Measurements from ENCODE around the gene NOL7.

- no peak for TF ChIP-seq JUN (IDR thresholded peaks at IDR 0.05; ENCODE audit: borderline replicate concordance, insufficient read depth, insufficient read length, low read depth)
- TF ChIP-seq, protein P1, sequence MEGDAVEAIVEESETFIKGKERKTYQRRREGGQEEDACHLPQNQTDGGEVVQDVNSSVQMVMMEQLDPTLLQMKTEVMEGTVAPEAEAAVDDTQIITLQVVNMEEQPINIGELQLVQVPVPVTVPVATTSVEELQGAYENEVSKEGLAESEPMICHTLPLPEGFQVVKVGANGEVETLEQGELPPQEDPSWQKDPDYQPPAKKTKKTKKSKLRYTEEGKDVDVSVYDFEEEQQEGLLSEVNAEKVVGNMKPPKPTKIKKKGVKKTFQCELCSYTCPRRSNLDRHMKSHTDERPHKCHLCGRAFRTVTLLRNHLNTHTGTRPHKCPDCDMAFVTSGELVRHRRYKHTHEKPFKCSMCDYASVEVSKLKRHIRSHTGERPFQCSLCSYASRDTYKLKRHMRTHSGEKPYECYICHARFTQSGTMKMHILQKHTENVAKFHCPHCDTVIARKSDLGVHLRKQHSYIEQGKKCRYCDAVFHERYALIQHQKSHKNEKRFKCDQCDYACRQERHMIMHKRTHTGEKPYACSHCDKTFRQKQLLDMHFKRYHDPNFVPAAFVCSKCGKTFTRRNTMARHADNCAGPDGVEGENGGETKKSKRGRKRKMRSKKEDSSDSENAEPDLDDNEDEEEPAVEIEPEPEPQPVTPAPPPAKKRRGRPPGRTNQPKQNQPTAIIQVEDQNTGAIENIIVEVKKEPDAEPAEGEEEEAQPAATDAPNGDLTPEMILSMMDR (IDR thresholded peaks at IDR 0.05; ENCODE audit: extremely low read depth in 1 of 2, insufficient read depth in 1 of 2, low read depth in 1 of 2, low read length in 2 of 2) = no peak
- no peak for TF ChIP-seq POLR2A (IDR thresholded peaks at IDR 0.05; ENCODE audit: low read depth, low read length)
- no peak for TF ChIP-seq MAX (IDR thresholded peaks at IDR 0.05; ENCODE audit: insufficient read depth, insufficient read length)
- TF ChIP-seq POLR2AphosphoS5 (IDR thresholded peaks at IDR 0.05; ENCODE audit: insufficient read depth, low read depth, low read length) = peak; percentile 15
These were observed 621 bp downstream of the NOL7 start for GRCh38 chr6:13615792-13616120.
